Activated CD4-positive, alpha-beta T cell treated with anti-CD3 and anti-CD28 coated beads for 36 hours (primary cell): ENCODE measurements around the gene DOC2B. TPM values are rescaled to one million over a fixed set of nuclear protein-coding genes. Genes with fewer than 3 reads are reported as not detected.
"Not testable (repeated sequence)": the region's sequence is repeated elsewhere in the genome, so short reads cannot be mapped to it uniquely, and the experiment has no call there.

Experiments
- ATAC-seq: fragments of 200-7000 bp; cut with Tn5 transposase; one replicate; pipeline ENCODE4 v1.10.0; 2021; ENCODE audit warnings: mild to moderate bottlenecking, moderate library complexity
- CTCF ChIA-PET: fragments of 350-600 bp; sonication (Branson Sonifier 250); formaldehyde crosslinking; loops from one replicate; lab custom pipeline; 2021; ENCODE audit warnings: antibody characterized with exemption; lab: Charles Lee
- POLR2A ChIA-PET: fragments of 350-600 bp; sonication (Branson Sonifier 250); formaldehyde crosslinking; loops from one replicate; lab custom pipeline; 2021; ENCODE audit warnings: antibody characterized with exemption, inconsistent platforms; lab: Charles Lee
- DNase-seq: peaks from one replicate; pipeline ENCODE4 v3.0.0-alpha.2; 2020
- H3K27ac Mint-ChIP-seq: one replicate; pipeline ENCODE4 v1.8.0; 2021; ENCODE audit warnings: mixed read lengths
- H3K27me3 Mint-ChIP-seq: one replicate; pipeline ENCODE4 v1.8.0; 2021; ENCODE audit warnings: mixed read lengths
- H3K36me3 Mint-ChIP-seq: one replicate; pipeline ENCODE4 v1.8.0; 2021; ENCODE audit warnings: low read depth, mixed read lengths
- H3K4me1 Mint-ChIP-seq: one replicate; pipeline ENCODE4 v1.8.0; 2021; ENCODE audit warnings: mixed read lengths
- H3K4me3 Mint-ChIP-seq: one replicate; pipeline ENCODE4 v1.8.0; 2021; ENCODE audit warnings: mild to moderate bottlenecking, moderate library complexity, mixed read lengths
- H3K9me3 Mint-ChIP-seq: one replicate; pipeline ENCODE4 v1.8.0; 2021; ENCODE audit warnings: low read depth, mixed read lengths
- intact Hi-C, 2 experiments: fragments of 100-400 bp; cut with DNase I in 1 of 2; cut with micrococcal nuclease in 1 of 2; formaldehyde crosslinking; loops; one replicate each; pipeline versions ENCODE4 v1.14.2 to v1.15.1; 2022 to 2024; cut with DNase I, micrococcal nuclease
- total RNA-seq, 2 experiments: library from RNA; stranded (reverse); gene quantifications; one replicate each; pipeline ENCODE4 v1.2.3, GENCODE V29; 2021

The DOC2B gene
- total RNA-seq, 2 experiments from 2014 or later: 0.04 to 0.27 TPM

- H3K9me3 Mint-ChIP-seq, intact Hi-C loops, H3K4me3 Mint-ChIP-seq, POLR2A ChIA-PET, H3K36me3 Mint-ChIP-seq, H3K27me3 Mint-ChIP-seq, H3K4me1 Mint-ChIP-seq, CTCF ChIA-PET, H3K27ac Mint-ChIP-seq: not testable (repeated sequence)
- ATAC-seq (peak; percentile 75), DNase-seq (peak; percentile 83)
These were observed 44.9 kb downstream of the DOC2B start for GRCh38 chr17:136531-136930.

GRCh38 chr17:135895-136294, 45.6 kb downstream of the DOC2B start:
- DNase-seq, intact Hi-C loops, H3K9me3 Mint-ChIP-seq, POLR2A ChIA-PET, CTCF ChIA-PET, H3K4me3 Mint-ChIP-seq, ATAC-seq, H3K4me1 Mint-ChIP-seq, H3K36me3 Mint-ChIP-seq, H3K27me3 Mint-ChIP-seq, H3K27ac Mint-ChIP-seq: not testable (repeated sequence)

- H3K27me3 Mint-ChIP-seq, DNase-seq, H3K27ac Mint-ChIP-seq, H3K36me3 Mint-ChIP-seq, H3K9me3 Mint-ChIP-seq, H3K4me3 Mint-ChIP-seq, CTCF ChIA-PET, H3K4me1 Mint-ChIP-seq, intact Hi-C loops, POLR2A ChIA-PET, ATAC-seq: not testable (repeated sequence)
These were observed 46.4 kb downstream of the DOC2B start for GRCh38 chr17:135022-135421.

- H3K4me1 Mint-ChIP-seq, intact Hi-C loops, H3K9me3 Mint-ChIP-seq, H3K36me3 Mint-ChIP-seq, H3K27ac Mint-ChIP-seq, H3K27me3 Mint-ChIP-seq, POLR2A ChIA-PET, CTCF ChIA-PET, H3K4me3 Mint-ChIP-seq: not testable (repeated sequence)
- DNase-seq (peak; percentile 79), ATAC-seq (peak; percentile 86)
These were observed 47.1 kb downstream of the DOC2B start for GRCh38 chr17:134332-134785.

GRCh38 chr17:133932-134331, 47.5 kb downstream of the DOC2B start:
- H3K27me3 Mint-ChIP-seq, ATAC-seq, H3K36me3 Mint-ChIP-seq, H3K27ac Mint-ChIP-seq, H3K4me3 Mint-ChIP-seq, H3K4me1 Mint-ChIP-seq, CTCF ChIA-PET, H3K9me3 Mint-ChIP-seq, POLR2A ChIA-PET, intact Hi-C loops, DNase-seq: not testable (repeated sequence)

- H3K27me3 Mint-ChIP-seq, H3K36me3 Mint-ChIP-seq, ATAC-seq, intact Hi-C loops, H3K27ac Mint-ChIP-seq, CTCF ChIA-PET, H3K4me1 Mint-ChIP-seq, POLR2A ChIA-PET, H3K4me3 Mint-ChIP-seq, H3K9me3 Mint-ChIP-seq: not testable (repeated sequence)
- DNase-seq: peak; percentile 10
These were observed 63.0 kb downstream of the DOC2B start for GRCh38 chr17:118339-118917.

- POLR2A ChIA-PET, H3K9me3 Mint-ChIP-seq, intact Hi-C loops, H3K4me3 Mint-ChIP-seq, H3K4me1 Mint-ChIP-seq, DNase-seq, H3K27ac Mint-ChIP-seq, H3K27me3 Mint-ChIP-seq, H3K36me3 Mint-ChIP-seq, CTCF ChIA-PET, ATAC-seq: not testable (repeated sequence)
These were observed 68.3 kb downstream of the DOC2B start for GRCh38 chr17:113111-113510.

Other genes starting within 250 kb of the DOC2B start
- gene SCGB1C2, start 44.1 kb downstream of the DOC2B start, total RNA-seq: not detected
- gene RPH3AL, start 171.2 kb upstream of the DOC2B start, total RNA-seq: 1 to 10 TPM; 1.4 to 2.0 TPM